Liver (tissue), 3 donors: ENCODE results near the gene MYOF.

Source experiments
- CTCF ChIP-seq: fragments of 150-350 bp; IDR thresholded peaks from 2 replicates; pipeline ENCODE4 v1.5.1; 2017; ENCODE audit warnings: improper control_type of control experiment, low read depth, low read length; ENCODE audit not compliant: missing input control
- JUND ChIP-seq, 2 donors: IDR thresholded peaks; 2 replicates each; pipeline ENCODE4 v1.6.1; 2016; ENCODE audit warnings: antibody characterized with exemption in 2 of 2
- MAX ChIP-seq: IDR thresholded peaks from 2 replicates; pipeline ENCODE4 v1.6.1; 2016; ENCODE audit warnings: antibody characterized with exemption
- NR2F2 ChIP-seq: IDR thresholded peaks from 2 replicates; pipeline ENCODE4 v1.6.1; 2016; ENCODE audit warnings: antibody characterized with exemption
- RAD21 ChIP-seq, 2 donors: IDR thresholded peaks; 2 replicates each; pipeline ENCODE4 v1.6.1; 2016; ENCODE audit warnings: antibody characterized with exemption in 2 of 2, mild to moderate bottlenecking in 2 of 2
- SP1 ChIP-seq: IDR thresholded peaks from 2 replicates; pipeline ENCODE4 v1.6.1; 2018; ENCODE audit warnings: antibody characterized with exemption, mild to moderate bottlenecking
- YY1 ChIP-seq: IDR thresholded peaks from 2 replicates; pipeline ENCODE4 v1.6.1; 2016; ENCODE audit warnings: antibody characterized with exemption, mild to moderate bottlenecking
- donor health status: healthy.
- donor health status: healthy.

GRCh38 chr10:93408783-93409182, 73.4 kb downstream of the MYOF start:
- TF ChIP-seq MAX, result no peak
- no peak for TF ChIP-seq YY1
- TF ChIP-seq NR2F2, result no peak
- TF ChIP-seq CTCF, result no peak
- no peak for TF ChIP-seq RAD21 (IDR thresholded peaks at IDR 0.05)
- TF ChIP-seq JUND (IDR thresholded peaks at IDR 0.05), result no peak
- TF ChIP-seq SP1, result no peak
